IPS DF 4.7 (cell line): Measurements from ENCODE around the gene SRSF8.
"Not testable (repeated sequence)": the region's sequence is repeated elsewhere in the genome, so short reads cannot be mapped to it uniquely, and the experiment has no call there.

ENCODE experiments used
- DNase-seq: peaks from one replicate; pipeline ENCODE4 v3.0.0-alpha.2; 2013; ENCODE audit warnings: low spot score; ENCODE audit errors: extremely low read depth

The SRSF8 gene, protein sequence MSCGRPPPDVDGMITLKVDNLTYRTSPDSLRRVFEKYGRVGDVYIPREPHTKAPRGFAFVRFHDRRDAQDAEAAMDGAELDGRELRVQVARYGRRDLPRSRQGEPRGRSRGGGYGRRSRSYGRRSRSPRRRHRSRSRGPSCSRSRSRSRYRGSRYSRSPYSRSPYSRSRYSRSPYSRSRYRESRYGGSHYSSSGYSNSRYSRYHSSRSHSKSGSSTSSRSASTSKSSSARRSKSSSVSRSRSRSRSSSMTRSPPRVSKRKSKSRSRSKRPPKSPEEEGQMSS

DNA sequence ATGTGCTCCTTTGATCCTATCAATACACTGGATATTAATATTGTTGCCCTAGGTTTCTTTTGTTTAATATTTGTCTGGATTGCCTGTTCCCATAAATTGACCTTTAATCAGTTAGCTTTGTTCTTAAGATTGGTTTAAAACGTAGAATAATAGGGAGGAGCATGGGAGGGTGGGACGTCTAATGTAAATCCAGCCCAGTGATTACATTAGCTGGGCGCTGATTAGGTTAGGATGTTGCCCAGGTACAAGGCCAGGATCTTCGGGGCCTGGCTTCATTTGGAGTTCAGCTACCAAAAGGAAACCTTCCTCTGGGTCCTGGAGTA, at the start of gene SRSF8:
Gene SRSF8, plus strand, starts transcription at position 204 of the 323 bp plus-strand sequence. CDS start 308 bp downstream, outside the sequence.
- no peak for DNase-seq

DNA sequence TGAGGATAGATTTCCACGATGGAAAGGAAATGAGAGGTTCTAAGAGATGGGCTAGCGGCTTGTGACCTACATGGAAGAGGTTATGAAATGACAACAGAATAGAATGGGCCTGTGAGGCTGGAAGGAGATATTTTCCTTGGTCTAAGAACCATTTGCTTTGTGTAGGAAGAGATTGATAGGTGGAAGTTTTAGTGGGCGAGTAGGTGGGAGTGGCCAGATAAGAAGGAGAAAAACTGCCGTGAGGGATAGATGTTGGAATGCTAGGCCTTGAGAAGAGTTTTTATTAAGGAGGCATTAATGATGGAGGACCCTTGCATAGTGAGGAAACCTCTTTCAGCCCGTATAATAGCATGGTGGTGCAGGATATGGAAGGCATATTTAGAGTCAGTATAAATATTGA, 45.3 kb upstream of the SRSF8 start:
- DNase-seq: not testable (repeated sequence)

DNA sequence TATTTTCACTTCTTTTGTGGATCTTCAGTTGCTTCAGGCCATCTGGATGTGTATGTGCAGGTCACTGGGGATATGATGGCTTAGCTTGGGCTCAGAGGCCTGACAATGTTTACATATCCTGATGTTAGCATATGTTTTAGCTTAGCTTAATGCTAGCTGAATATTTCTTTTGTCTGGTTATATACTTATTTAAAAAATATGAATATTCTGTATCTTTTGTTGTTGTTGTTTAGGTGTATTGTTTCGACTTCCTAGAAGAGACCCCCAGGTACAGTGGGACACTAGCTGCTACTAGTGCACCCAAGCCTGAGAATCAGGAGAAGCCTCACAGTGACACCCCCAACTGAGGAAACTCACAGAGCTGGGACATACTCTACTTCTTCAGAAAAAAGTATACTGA, 41.8 kb upstream of the SRSF8 start, which contains the start of gene KDM4E:
Gene KDM4E, plus strand, starts transcription at position 301 of the 400 bp plus-strand sequence. CDS start 300 bp downstream, outside the sequence.
- no peak for DNase-seq

DNA sequence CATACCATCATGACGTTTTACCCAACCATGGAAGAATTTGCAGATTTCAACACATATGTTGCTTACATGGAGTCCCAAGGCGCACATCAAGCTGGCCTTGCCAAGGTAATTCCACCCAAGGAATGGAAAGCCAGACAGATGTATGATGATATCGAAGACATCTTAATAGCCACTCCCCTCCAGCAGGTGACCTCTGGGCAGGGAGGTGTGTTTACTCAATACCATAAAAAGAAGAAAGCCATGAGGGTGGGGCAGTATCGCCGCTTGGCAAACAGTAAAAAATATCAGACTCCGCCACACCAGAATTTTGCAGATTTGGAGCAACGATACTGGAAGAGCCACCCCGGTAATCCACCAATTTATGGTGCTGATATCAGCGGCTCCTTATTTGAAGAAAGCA, 41.1 kb upstream of the SRSF8 start:
- not testable (repeated sequence) for DNase-seq

DNA sequence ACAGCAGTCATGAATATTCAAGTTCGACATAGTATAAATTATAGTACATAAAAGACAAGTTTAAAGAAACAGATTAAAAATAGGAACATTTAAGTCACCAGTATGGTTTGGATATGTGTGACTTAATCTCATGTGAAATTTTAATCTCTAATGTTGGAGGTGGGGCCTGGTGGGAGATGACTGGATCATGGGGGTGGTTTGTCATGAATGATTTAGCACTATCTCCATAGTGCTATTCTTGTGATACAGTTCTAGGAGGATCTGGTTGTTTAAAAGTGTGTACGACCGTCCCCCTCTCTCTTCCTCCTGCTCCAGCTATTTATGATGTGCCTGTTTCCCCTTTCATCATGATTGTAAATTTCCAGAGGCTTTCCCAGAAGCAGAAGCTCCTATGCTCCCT, 38.4 kb upstream of the SRSF8 start:
- DNase-seq: no peak

DNA sequence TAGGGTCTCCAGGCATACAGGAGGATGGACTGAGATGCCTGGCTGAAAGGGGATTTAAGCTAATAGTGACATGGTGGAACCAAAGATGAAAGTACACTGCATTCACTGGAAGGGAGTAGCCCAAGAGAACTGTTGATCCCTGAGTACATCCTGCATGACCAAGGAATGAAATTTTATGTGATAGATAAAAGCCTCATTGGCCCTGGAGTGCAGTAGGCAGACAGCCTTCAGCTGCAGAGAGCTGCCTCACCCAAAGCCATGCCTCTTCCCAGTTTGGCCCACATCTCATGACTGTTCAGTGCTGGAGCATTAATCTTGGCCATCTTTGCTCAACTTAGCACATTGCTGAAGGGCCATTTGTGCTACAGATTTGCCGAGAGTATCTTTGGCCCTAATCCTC, 33.7 kb upstream of the SRSF8 start:
- no peak for DNase-seq

DNA sequence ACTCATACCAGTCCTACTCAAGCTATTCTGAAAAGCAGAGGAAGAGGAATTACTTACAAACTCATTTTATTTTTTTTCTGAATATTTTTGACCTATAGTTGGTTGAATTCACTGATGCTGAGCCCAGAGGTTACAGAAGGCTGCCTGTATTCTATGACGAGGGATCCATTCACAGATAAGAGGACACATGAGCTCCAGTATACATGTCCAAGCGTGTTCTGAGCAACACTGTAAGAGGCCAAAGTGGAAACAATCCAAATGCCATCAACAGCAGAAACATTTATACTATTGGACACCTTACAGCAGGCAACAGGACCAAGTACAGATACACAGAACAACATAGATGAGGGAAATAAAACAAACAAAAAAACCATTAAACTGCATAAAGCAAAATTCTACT, 31.4 kb upstream of the SRSF8 start:
- DNase-seq: no peak

DNA sequence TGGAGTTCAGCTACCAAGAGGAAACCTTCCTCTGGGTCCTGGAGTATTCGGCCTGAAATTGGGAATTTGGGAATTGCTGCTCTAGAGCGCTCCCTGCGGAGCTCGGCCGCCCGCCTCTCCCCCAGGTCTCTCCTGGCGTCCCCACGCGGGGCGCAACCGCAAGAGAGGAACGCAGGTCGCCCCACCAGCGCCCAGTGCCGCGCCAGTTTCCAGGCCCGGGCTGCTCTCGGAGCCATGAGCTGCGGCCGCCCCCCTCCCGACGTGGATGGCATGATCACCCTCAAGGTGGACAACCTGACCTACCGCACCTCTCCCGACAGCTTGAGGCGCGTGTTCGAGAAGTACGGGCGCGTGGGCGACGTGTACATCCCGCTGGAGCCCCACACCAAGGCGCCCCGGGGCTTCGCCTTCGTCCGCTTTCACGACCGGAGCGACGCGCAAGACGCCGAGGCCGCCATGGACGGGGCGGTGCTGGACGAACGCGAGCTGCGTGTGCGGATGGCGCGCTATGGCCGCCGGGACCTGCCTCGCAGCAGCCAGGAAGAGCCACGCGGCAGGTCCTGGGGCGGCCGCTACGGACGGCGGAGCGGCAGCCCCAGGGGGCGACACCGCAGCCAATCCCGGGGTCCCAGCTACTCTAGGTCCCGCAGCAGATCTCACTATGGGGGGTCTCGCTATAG, 29.2 kb upstream of the SRSF8 start:
- not testable (repeated sequence) for DNase-seq

DNA sequence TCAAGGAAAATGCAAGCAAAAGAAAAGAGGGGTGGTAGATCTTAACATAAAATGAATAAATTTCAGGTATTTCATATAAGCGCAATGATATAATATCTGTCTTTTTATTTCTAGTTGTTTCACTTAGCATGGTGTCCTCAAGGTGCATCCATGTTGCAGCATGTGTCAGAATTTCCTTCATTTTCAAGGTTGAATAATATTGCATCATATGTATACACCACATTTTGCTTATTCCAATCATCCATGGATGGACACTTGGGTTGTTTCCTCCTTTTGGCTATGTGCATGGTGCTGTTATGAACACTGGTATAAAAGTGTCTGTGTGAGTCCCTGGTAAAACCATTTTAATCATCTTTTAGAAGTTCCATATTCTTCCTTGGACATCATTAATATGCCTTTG, 24.5 kb upstream of the SRSF8 start:
- DNase-seq: no peak

DNA sequence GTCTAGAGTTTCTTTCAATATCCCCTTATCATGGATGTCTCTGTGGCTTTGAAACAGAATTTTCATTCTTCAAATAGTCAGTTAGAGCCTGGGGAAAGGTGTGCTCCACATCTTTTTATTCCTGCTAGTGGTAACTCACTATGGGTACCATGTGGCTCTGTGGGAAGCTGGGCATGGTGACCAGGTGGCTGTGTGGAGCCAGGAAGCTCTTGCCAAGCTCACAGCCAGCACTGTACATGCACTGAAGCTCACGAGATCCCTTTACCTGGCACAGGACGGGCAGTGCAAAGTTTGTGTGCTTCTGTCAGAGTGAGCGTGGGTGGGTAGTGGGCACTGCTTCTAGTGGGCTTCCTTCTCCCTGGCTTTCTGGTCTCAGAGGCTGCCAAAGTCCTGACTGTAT, 23.8 kb upstream of the SRSF8 start:
- DNase-seq: no peak

DNA sequence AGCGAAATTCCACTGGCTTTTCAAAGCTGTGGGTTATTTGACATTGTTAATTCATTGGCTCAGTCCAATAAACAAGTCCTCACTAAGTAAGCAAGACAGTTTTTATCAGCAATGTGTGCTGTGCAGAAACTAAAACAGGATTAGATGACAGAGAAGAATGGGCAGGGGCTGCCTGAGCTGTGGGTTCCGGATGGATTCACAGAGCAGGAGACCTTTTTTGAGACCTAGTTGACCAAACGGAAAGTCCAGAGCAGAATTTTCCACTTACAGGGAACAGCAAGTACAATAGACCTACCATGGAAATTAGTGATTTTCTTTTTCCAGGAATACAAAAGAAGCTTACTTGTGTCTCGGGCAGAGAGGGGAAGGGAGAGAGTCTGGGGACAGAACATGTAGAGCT, 22.7 kb upstream of the SRSF8 start:
- DNase-seq: no peak

DNA sequence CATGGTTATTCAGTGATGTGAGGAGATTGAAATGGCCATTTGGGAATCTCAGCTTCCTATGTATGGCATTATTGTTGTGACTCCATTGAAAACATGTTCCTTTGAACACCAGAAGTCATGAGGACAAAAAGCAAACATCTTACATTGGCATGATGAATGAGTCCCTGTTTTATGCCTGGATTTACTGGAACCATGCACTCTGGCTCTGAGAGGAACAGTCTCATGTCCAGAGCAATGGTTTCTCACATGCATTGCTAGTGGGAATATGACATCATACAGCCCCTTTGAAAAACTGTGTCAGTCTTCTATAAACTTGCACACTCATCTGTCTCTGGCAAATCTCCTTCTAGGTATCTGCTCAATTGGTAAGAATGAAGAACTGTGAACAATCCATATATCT, 20.9 kb upstream of the SRSF8 start:
- no peak for DNase-seq

DNA sequence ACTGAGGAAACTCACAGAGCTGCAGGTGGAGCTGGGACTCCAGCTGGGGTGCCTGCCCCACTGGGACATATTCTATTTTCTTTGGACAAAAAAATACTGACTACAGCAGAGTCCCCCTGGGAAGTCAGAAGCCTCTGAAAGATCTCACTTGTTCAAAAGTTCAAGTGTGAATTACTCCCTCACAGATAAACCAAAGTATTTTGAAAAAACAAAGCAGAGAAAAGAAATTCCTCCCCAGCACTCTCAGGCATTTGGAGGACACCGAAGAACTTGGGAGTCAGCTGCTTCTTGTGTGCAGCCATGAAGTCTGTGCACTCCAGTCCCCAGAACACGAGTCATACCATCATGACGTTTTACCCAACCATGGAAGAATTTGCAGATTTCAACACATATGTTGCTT, 17.6 kb upstream of the SRSF8 start, which contains the start of gene KDM4F:
Gene KDM4F, plus strand, starts transcription at position 301 of the 400 bp plus-strand sequence.
- DNase-seq: not testable (repeated sequence)

DNA sequence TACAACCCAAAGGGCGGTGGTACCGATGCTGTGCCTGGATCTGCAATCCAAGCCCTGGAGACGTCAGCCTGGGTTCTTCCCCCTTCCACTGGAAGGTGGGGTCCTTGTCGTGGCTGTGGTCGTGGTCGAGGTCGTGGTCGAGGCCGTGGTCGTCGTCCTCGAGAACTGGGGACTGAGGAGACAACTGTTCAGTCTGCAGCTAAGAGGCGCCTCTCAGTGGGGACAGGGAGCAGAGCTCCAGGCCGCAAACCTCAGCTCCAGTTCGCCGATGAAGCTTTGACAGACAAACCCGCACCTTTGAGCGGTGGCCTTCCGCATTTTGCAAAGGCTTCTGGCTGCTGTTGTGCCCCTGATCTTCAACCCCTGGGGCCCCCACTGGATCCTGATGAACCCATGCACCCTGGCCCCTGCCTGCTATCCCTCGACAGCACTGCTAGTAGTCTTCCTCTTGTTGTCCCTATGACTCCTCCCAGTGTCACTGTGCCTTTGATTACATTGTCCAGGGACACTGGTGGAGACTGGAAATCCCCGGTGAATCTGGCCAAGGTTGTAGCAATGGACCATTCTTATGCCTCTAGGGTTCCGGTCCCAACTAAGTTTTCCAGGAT, 16.0 kb upstream of the SRSF8 start:
- DNase-seq: no peak

DNA sequence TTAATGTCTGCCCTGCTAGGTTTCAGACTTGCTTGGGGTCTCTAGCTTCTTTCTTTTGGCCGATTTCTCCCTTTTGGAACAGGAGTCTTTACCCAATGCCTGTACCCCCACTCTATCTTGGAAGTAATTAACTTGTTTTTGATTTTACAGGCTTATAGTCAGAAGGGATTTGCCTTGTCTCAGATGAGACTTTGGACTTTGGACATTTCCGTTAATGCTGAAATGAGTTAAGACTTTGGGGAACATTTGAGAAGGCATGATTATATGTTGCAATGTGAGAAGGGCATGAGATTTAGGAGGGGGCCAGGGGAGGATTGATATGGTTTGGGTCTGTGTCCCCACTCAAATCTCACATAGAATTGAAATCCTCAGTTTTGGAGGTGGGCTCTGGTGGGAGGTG, 12.4 kb upstream of the SRSF8 start:
- DNase-seq: no peak

DNA sequence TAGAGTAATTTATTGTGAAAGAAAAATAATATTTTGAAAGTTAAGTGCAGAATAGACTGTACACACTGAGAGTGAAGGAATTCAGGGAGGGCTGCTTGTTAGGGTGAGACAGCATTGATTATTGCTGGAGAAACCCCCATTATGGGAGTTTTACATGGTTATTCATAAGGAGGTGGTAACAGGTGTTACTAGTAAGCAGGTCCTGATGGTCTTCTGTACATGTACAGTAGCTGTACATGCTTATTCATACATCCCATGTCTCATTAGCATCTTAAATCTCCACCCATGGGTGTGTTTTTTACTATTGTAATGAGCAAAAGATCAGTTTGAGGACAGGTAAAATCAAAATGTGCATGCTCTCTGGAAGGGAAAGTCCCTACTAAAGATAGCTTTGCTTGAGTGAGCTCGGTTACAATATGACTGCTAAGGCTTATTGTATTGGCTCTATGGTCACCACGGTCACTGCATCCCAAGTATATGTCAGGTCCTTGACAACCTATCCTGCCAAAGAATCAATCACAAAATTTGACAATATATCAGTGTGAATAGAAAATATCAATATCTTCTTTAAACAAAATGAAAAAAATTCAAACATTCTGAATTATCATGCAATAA, 11.3 kb upstream of the SRSF8 start:
- DNase-seq: no peak

DNA sequence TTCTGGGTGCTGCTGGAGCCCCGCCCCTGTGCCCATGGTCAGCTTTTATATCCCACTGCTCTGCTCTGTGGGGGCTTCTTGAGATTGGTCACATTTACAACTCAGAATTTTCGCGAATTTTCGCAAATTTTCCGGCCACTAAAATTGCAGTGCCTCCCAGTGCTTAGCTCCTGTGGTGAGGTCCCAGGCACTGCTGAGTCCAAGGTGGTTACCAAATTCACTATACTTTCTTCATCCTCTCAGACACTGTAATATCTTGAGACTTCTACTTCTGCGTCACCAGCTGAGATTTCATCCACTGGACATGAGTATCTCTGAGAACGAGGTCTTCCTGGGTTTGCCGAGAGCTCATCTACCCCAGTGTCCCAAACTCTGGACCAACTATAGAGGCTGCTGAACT, 8.8 kb upstream of the SRSF8 start:
- no peak for DNase-seq

DNA sequence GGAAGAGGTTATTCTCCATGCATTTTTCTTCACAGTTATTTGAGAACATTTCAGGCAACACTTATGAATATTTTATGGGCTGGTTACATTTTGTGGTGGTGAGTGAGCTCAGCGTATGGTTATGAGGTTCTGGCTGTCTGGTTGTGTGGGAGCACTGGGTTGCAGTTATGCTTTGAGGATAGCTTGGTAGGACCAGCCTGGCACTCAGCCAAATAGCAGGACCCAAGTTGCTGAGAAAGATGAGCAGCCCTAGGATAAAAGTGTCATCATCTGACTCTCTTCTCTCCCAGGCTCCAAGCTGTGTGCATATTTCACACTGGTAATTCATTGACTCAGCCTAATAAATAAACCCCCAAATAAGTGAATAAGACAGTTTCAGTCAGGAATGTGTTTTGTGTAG, 8.1 kb upstream of the SRSF8 start:
- DNase-seq: no peak

DNA sequence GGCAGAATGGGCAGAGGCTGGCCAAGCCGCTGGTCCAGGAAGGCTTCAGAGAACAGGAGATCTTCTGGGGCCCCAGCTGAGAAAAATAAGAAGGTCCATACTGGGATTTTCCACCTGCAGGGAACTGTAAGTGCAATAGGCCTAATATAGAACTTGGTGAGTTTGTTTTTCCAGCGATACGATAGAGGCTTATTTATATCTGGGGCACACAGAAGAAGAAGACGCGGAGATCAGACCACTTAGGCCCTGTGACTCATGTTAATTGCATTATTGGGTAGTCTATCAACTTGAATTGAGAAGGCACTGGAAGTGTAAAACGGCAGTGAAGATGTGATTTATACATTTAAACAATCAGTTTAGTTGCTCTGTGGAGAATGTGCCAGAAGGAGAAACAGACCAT, 7.7 kb upstream of the SRSF8 start:
- no peak for DNase-seq

DNA sequence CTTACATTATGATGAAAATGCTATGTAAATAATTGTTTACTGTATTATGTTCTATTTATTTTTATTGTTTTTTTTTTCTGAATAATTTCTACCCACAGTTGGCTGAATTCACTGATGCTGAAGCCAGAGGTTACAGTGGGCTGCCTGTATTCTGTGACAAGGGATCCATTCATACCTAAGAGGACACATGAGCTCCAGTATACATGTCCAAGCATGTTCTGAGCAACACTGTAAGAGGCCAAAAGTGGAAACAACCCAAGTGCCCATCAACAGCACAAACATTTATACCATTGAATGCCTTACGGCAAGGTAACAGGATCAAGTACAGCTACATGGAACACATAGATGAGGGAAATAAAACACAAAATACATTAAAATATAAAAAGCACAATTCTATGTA, 1.4 kb upstream of the SRSF8 start:
- DNase-seq: no peak

DNA sequence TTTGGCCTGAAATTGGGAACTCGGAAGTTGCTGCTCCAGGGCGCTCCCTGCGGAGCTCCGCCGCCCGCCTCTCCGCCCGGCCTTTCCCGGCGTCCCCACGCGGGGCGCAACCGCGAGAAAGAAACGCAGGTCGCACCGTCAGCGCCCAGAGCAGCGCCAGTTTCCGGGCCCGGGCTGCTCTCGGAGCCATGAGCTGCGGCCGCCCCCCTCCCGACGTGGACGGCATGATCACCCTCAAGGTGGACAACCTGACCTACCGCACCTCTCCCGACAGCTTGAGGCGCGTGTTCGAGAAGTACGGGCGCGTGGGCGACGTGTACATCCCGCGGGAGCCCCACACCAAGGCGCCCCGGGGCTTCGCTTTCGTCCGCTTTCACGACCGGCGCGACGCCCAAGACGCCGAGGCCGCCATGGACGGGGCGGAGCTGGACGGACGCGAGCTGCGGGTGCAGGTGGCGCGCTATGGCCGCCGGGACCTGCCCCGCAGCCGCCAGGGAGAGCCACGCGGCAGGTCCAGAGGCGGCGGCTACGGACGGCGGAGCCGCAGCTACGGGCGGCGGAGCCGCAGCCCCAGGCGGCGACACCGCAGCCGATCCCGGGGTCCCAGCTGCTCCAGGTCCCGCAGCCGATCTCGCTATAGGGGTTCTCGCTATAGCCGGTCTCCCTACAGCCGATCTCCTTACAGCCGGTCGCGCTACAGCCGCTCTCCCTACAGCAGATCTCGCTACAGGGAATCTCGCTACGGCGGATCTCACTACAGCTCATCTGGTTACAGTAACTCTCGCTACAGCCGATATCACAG, 521 bp downstream of the SRSF8 start:
- no peak for DNase-seq

DNA sequence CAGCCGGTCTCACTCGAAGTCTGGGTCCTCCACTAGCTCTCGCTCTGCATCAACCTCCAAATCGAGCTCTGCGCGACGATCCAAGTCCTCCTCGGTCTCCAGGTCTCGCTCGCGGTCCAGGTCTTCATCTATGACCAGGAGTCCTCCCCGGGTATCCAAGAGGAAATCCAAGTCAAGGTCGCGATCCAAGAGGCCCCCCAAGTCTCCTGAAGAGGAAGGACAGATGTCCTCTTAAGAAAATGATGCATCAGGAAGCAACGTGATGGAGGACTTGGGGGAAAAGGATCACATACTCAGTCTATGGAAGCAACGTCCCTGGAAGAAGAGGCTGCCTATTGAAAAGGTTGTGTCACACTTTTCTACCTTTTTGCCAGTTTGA, 1.1 kb downstream of the SRSF8 start:
- DNase-seq: no peak
